Activated naive CD4-positive, alpha-beta T cell treated with anti-CD3 and anti-CD28 coated beads, Interleukin-2, amount 50 U/mL, for 72 hours (primary cell): Measurements from ENCODE around the gene PLA2G1B. TPM values are rescaled to one million over a fixed set of nuclear protein-coding genes. Genes with fewer than 3 reads are reported as not detected.
"Not testable (repeated sequence)": the region's sequence is repeated elsewhere in the genome, so short reads cannot be mapped to it uniquely, and the experiment has no call there.

ENCODE experiments used
- ATAC-seq, 2 donors: fragments of 150-1000 bp; cut with Tn5 transposase; 2 replicates each; pipeline ENCODE4 v1.10.0; 2021; ENCODE audit warnings: mild to moderate bottlenecking in 2 of 2, moderate library complexity in 2 of 2
- DNase-seq, 2 donors: peaks; one replicate each; pipeline ENCODE4 v3.0.0; 2021 to 2022; ENCODE audit warnings: low spot score in 2 of 2
- H3K27ac Mint-ChIP-seq, 2 donors: one replicate each; pipeline ENCODE4 v1.8.0; 2022; ENCODE audit warnings: mild to moderate bottlenecking in 2 of 2, mixed read lengths in 2 of 2
- H3K36me3 Mint-ChIP-seq, 2 donors: one replicate each; pipeline ENCODE4 v1.8.0; 2022; ENCODE audit warnings: mixed read lengths in 2 of 2
- H3K9me3 Mint-ChIP-seq, 2 donors: one replicate each; pipeline ENCODE4 v1.8.0; 2022; ENCODE audit warnings: mixed read lengths in 2 of 2
- total RNA-seq, 2 donors: library from RNA; stranded (reverse); gene quantifications; one replicate each; pipeline ENCODE4 v1.2.3, GENCODE V29; 2022

PLA2G1B gene
- total RNA-seq, 2 donors from 2014 or later = not detected

GRCh38 chr12:120343039-120343537 lies 15.5 kb upstream of the PLA2G1B start:
- Mint-ChIP-seq H3K27ac (no peak overlapping the region), H3K9me3 (peaks cover 1% of the 10 kb centered on the region in 2 donors), H3K36me3 (peaks cover under 1% of the 10 kb centered on the region in 2 donors)
- ATAC-seq = no peak
- DNase-seq = no peak

- H3K27ac Mint-ChIP-seq = no peak overlapping the region
- peaks cover 7% of the 10 kb centered on the region in 2 donors for H3K36me3 Mint-ChIP-seq
- peaks cover 8% of the 10 kb centered on the region in 2 donors for H3K9me3 Mint-ChIP-seq
- ATAC-seq (no peak), DNase-seq (no peak)
These were observed 14.8 kb upstream of the PLA2G1B start for GRCh38 chr12:120342175-120343038.

DNA sequence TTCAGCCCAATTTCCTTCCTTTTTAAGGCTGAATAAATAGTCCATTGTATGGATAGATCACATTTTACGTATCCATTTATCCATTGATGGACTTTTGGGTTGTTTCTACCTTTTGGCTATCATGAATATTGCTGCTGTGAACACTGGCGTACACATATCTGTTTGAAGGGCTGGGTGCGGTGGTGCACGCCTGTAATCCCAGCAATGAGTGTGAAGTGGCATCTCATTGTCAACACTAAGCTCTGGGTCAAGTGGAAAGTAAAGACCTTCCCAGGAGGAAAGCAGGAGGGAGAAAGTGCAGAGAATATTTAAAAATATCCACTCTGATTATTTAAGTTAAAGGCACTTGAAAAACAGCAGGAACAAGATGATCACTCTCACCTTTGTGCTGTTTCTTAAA lies 11.7 kb upstream of the PLA2G1B start:
- no peak for DNase-seq
- no peak overlapping the region for H3K27ac Mint-ChIP-seq
- H3K36me3 Mint-ChIP-seq = peaks cover 11 to 21% of the 10 kb centered on the region in 2 donors
- peaks cover 15 to 16% of the 10 kb centered on the region in 2 donors for H3K9me3 Mint-ChIP-seq
- no peak for ATAC-seq

DNA sequence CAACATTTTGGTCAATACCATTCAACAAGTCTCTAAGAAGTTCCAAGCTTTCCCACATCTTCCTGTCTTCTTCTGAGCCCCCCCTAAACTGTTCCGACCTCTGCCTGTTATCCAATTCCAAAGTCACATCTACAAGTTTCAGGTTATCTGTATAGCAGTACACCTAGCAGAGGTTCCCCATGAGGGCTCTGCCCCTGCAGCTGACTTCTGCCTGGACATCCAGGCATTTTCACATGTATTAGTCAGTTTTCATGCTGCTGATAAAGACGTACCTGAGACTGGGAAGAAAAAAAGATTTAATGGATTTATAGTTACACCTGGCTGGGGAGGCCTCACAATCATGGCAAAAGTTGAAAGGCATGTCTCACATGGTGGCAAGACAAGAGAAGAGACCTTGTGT lies 10.2 kb upstream of the PLA2G1B start:
- ATAC-seq = no peak
- peaks cover 11 to 21% of the 10 kb centered on the region in 2 donors for H3K36me3 Mint-ChIP-seq
- H3K27ac Mint-ChIP-seq = no peak overlapping the region
- no peak for DNase-seq
- H3K9me3 Mint-ChIP-seq = peaks cover 15 to 16% of the 10 kb centered on the region in 2 donors

GRCh38 chr12:120336392-120336791 lies 8.8 kb upstream of the PLA2G1B start:
- H3K27ac Mint-ChIP-seq, DNase-seq, ATAC-seq: not testable (repeated sequence)
- H3K36me3 Mint-ChIP-seq = peaks cover 11 to 21% of the 10 kb centered on the region in 2 donors
- peaks cover 15 to 16% of the 10 kb centered on the region in 2 donors for H3K9me3 Mint-ChIP-seq

DNA sequence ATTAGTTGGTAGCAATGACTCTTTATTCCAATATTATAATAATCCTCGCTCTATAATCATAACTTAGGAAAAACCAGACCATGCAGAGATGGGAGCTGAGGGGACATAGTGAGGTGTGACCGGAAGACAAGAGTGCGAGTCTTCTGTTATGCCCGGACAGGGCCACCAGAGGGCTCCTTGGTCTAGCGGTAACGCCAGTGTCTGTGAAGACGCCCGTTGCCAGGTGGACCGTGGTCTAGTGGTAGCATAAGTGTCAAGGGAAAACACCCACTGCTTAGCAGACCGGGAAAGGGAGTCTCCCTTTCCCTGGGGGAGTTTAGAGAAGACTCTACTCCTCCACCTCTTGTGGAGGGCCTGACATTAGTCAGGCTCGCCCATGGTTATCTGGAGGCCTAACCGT lies 7.9 kb upstream of the PLA2G1B start:
- H3K9me3 Mint-ChIP-seq = peaks cover 15 to 16% of the 10 kb centered on the region in 2 donors
- ATAC-seq (peak in 1 of 2 donors; percentile 56), DNase-seq (peak; percentile 37 to 67)
- H3K36me3 Mint-ChIP-seq = peaks cover 11 to 21% of the 10 kb centered on the region in 2 donors
- not testable (repeated sequence) for H3K27ac Mint-ChIP-seq

DNA sequence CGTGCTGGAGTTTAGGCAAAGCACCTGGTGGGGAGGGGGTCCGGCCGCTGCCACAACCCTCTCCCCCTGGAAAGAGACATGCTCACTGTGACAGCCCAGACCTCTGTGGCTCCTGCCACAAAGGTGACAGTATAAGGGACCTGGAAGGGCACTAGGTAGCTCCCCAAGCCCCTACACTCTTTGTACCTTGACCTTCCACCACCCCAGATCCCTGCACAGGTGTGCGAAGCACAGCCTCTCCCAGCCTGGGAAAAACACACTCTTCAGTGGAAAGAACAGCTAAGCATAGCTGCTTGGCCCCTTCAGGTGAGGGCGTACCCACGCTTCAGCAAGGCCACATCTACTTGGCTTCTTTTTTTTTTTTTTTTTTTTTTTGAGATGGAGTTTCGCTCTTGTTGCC lies 4.9 kb upstream of the PLA2G1B start:
- ATAC-seq = no peak
- Mint-ChIP-seq H3K36me3 (peaks cover 5 to 15% of the 10 kb centered on the region in 2 donors), H3K27ac (no peak overlapping the region), H3K9me3 (peaks cover 8 to 9% of the 10 kb centered on the region in 2 donors)
- no peak for DNase-seq

GRCh38 chr12:120332041-120332440 lies 4.5 kb upstream of the PLA2G1B start:
- ATAC-seq = no peak

DNA sequence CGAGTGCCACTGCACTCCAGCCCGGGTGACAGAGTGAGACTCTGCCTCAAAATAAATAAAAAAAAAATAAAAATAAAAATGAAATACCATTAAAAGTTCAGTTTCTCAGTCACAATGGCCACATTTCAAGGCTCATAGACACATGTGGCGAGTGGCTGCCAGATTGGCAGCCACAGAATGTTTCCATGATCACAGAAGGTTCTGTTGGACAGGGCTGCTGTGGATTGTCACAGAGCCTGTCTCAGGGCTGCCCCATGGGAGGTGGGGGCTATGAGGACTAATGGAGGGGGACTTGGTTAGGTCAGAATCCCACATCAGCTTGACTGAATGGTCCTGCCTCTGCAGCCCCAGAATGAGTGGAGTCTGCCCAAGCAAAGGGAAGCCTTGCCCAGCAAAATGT lies 3.8 kb upstream of the PLA2G1B start:
- DNase-seq (no peak), ATAC-seq (no peak)
- Mint-ChIP-seq H3K27ac (no peak overlapping the region), H3K36me3 (peaks cover 4 to 6% of the 10 kb centered on the region in 2 donors), H3K9me3 (peaks cover 3 to 5% of the 10 kb centered on the region in 2 donors)

More at GRCh38 chr12:120332041-120332440, 4.5 kb upstream of the PLA2G1B start:
- Mint-ChIP-seq H3K36me3 (peaks cover 4 to 12% of the 10 kb centered on the region in 2 donors), H3K27ac (no peak overlapping the region), H3K9me3 (peaks cover 5 to 7% of the 10 kb centered on the region in 2 donors)
- DNase-seq = no peak

GRCh38 chr12:120328228-120328627 lies 649 bp upstream of the PLA2G1B start:
- H3K36me3 Mint-ChIP-seq = no peaks in the 10 kb centered on the region
- ATAC-seq (no peak), DNase-seq (no peak)
- H3K9me3 Mint-ChIP-seq = no peaks in the 10 kb centered on the region
- H3K27ac Mint-ChIP-seq = no peak overlapping the region

GRCh38 chr12:120324841-120325417 lies 2.6 kb downstream of the PLA2G1B start:
- no peak overlapping the region for H3K27ac Mint-ChIP-seq
- DNase-seq (no peak), ATAC-seq (no peak)

DNA sequence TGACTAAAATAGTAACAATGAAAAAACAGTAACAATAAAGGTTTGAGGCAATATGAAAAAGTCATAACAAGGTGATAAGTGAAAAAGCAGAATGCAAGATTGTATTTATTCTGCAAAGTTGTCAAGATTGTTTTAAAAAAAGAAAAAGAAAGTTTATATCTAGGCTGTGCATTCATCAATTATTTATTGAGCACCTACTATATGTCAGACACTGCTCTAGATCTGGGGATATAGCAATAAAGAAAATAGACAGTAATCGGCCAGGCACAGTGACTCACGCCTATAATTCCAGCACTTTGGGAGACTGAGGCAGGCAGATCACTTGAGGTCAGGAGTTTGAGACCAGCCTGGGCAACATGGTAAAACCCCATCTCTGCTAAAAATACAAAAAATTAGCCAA lies 3.8 kb downstream of the PLA2G1B start:
- Mint-ChIP-seq H3K9me3 (no peaks in the 10 kb centered on the region), H3K27ac (no peak overlapping the region), H3K36me3 (no peaks in the 10 kb centered on the region)
- ATAC-seq (no peak), DNase-seq (no peak)

More at GRCh38 chr12:120324841-120325417, 2.6 kb downstream of the PLA2G1B start:
- Mint-ChIP-seq H3K9me3 (no peaks in the 10 kb centered on the region), H3K36me3 (no peaks in the 10 kb centered on the region)

GRCh38 chr12:120321382-120322202 lies 6.0 kb downstream of the PLA2G1B start:
- Mint-ChIP-seq H3K27ac (no peak overlapping the region), H3K9me3 (no peaks in the 10 kb centered on the region), H3K36me3 (no peaks in the 10 kb centered on the region)
- ATAC-seq (no peak), DNase-seq (no peak)

DNA sequence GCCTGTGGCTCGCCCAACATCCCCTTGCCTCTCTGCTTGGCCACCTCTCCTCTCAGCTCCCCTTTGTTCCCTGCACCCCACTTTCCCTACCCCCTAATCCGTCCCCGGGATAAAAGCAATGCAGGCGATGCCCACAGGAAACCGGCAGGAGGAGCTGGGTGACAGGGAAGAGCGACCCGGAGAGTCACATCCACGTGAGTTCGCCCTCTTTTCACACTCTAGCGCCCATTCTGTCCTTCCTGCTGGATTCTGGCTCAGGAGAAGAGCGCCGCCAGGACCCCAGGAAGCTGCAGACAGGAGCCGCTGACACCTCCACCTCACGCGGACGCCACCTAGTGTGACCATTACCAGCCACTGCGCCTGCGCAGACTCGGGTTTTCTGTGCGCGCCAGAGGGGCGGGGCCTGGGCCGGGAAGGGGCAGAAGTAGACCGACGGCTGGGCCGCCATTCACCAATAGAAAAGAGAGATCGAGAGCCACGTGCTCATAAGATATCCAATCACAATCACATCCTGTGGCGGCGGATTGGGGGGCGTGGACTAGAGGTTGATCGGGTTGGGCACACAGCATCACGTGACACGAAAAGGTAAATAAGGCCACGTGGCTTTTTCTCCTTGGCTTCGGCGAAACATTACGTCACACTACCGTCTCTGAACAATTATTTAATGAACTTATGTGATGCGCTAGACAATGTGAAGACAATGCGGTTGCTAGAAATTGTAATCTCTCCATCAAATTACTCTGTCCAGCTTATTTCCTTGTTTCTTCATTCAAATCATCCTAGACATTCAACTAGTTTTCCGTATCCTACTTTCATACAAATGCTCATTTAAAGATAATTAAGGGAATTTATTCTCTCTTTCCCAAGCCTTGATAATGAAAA lies 10.1 kb downstream of the PLA2G1B start:
- Mint-ChIP-seq H3K9me3 (no peaks in the 10 kb centered on the region), H3K27ac (peak overlapping the region; percentile 94 to 98), H3K36me3 (no peaks in the 10 kb centered on the region)
- DNase-seq = peak; percentile 100
- peak; percentile 100 for ATAC-seq

DNA sequence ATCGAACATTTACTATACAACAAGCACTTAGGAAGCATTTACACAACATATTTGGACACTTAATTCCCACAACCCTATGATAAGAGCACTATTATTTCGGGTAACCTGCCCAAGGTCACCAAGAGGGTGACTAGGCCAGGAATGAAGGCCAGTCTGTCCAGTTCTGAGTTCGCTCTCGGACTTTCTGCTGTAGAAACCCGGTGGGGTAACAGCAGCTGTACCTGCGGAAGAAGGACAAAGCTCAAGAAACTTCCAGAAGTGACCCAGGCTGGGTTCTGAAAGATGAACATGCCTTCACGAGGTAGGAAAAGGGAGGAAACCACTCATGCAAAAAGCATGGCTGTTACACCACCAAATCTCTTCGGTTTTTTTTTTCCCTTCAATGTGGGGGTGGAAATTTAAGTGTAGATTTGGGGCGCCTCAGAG lies 10.8 kb downstream of the PLA2G1B start:
- H3K27ac Mint-ChIP-seq = peak overlapping the region; percentile 94 to 98
- ATAC-seq (no peak), DNase-seq (no peak)
- no peaks in the 10 kb centered on the region for H3K9me3 Mint-ChIP-seq
- no peaks in the 10 kb centered on the region for H3K36me3 Mint-ChIP-seq

- no peaks in the 10 kb centered on the region for H3K36me3 Mint-ChIP-seq
- no peak for DNase-seq
These were observed 13.4 kb downstream of the PLA2G1B start for GRCh38 chr12:120314220-120314619.

More at GRCh38 chr12:120314220-120314619, 13.4 kb downstream of the PLA2G1B start:
- no peak for ATAC-seq
- Mint-ChIP-seq H3K27ac (no peak overlapping the region), H3K9me3 (no peaks in the 10 kb centered on the region)
